ENCODE measurements around the gene GJA3.

The GJA3 gene

GRCh38 chr13:20140487-20140886 is 20.4 kb downstream of the GJA3 start:
- no peak for DNase-seq (ENCODE audit: low spot score)
- TF ChIP-seq CTCF (IDR thresholded peaks at IDR 0.05; ENCODE audit: extremely low read depth, missing control alignments) = no peak

- no peak for TF ChIP-seq CTCF (IDR thresholded peaks at IDR 0.05; ENCODE audit: extremely low read depth, missing control alignments)
- no peak for DNase-seq (ENCODE audit: low spot score)
These were observed 23.0 kb downstream of the GJA3 start for GRCh38 chr13:20137875-20138274.

GRCh38 chr13:20136781-20137703 is 23.8 kb downstream of the GJA3 start:
- peak; percentile 77 for DNase-seq (ENCODE audit: low spot score)
- peak; percentile 53 for TF ChIP-seq CTCF (IDR thresholded peaks at IDR 0.05; ENCODE audit: extremely low read depth, missing control alignments)

GRCh38 chr13:20134732-20135131 is 26.1 kb downstream of the GJA3 start:
- no peak for DNase-seq (ENCODE audit: low spot score)
- TF ChIP-seq CTCF (IDR thresholded peaks at IDR 0.05; ENCODE audit: extremely low read depth, missing control alignments) = no peak

GRCh38 chr13:20132052-20132634 is 28.7 kb downstream of the GJA3 start:
- TF ChIP-seq CTCF (IDR thresholded peaks at IDR 0.05; ENCODE audit: extremely low read depth, missing control alignments) = no peak
- no peak for DNase-seq (ENCODE audit: low spot score)

GRCh38 chr13:20131057-20131832 is 29.6 kb downstream of the GJA3 start:
- DNase-seq (ENCODE audit: low spot score) = no peak

More at GRCh38 chr13:20131057-20131832, 29.6 kb downstream of the GJA3 start:
- no peak for TF ChIP-seq CTCF (IDR thresholded peaks at IDR 0.05; ENCODE audit: extremely low read depth, missing control alignments)

All from GM20000 (cell line).